Stimulated activated naive CD8-positive, alpha-beta T cell treated with anti-CD3 and anti-CD28 coated beads, Interleukin-15, amount 100 ng/mL, for 72 hours (primary cell): ENCODE results near the gene JSRP1.

ENCODE experiments used
- ATAC-seq: fragments of 150-1000 bp; cut with Tn5 transposase; 2 replicates; pipeline ENCODE4 v1.10.0; 2021; ENCODE audit warnings: mild to moderate bottlenecking, moderate library complexity
- DNase-seq, 2 donors: peaks; one replicate each; pipeline ENCODE4 v3.0.0; 2021 to 2022
- H3K27ac Mint-ChIP-seq, 2 donors: one replicate each; pipeline ENCODE4 v1.8.0; 2022; ENCODE audit warnings: mild to moderate bottlenecking in 2 of 2, mixed read lengths in 2 of 2, moderate library complexity in 2 of 2
- H3K27me3 Mint-ChIP-seq: one replicate; pipeline ENCODE4 v1.8.0; 2022; ENCODE audit warnings: mixed read lengths
- H3K4me1 Mint-ChIP-seq: one replicate; pipeline ENCODE4 v1.8.0; 2022; ENCODE audit warnings: mild to moderate bottlenecking, mixed read lengths
- H3K4me3 Mint-ChIP-seq, 2 donors: one replicate each; pipeline ENCODE4 v1.8.0; 2022; ENCODE audit warnings: mild to moderate bottlenecking in 2 of 2, mixed read lengths in 2 of 2, moderate library complexity in 1 of 2
- H3K9me3 Mint-ChIP-seq, 2 donors: one replicate each; pipeline ENCODE4 v1.8.0; 2022; ENCODE audit warnings: mixed read lengths in 2 of 2

JSRP1 gene

DNA sequence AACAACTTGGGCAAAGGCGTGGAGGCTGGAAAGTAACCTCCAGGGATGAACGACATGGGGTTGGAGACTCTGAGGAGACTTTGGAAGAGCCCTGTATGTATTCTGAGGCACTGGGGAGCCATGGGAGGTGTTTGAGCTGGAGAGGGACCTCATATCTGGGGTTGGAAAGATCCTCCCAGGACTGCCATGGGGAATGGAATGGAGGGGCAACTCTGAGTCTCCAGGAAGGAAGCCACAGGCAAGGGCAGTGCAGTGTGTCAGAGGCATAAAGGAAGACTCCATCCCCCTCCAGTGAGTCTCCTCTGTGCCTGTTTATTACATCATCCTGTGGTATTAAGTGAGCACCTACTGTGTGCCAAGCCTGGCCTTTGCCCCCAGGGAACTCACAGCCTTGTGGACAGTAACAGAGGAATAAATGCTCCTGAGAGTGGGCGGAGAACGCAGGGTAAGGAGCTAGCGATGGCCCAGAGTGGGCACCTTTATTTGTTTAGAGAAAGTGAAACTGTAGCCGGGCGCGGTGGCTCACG lies 18.0 kb upstream of the JSRP1 start:
- Mint-ChIP-seq H3K27ac (peak overlapping the region; percentile 49 to 99), H3K27me3 (no peaks in the 10 kb centered on the region), H3K9me3 (no peaks in the 10 kb centered on the region), H3K4me3 (peak overlapping the region; percentile 84 to 90), H3K4me1 (peaks cover 46% of the 10 kb centered on the region)
- no peak for ATAC-seq
- DNase-seq, result peak in 1 of 2 donors; percentile 7

DNA sequence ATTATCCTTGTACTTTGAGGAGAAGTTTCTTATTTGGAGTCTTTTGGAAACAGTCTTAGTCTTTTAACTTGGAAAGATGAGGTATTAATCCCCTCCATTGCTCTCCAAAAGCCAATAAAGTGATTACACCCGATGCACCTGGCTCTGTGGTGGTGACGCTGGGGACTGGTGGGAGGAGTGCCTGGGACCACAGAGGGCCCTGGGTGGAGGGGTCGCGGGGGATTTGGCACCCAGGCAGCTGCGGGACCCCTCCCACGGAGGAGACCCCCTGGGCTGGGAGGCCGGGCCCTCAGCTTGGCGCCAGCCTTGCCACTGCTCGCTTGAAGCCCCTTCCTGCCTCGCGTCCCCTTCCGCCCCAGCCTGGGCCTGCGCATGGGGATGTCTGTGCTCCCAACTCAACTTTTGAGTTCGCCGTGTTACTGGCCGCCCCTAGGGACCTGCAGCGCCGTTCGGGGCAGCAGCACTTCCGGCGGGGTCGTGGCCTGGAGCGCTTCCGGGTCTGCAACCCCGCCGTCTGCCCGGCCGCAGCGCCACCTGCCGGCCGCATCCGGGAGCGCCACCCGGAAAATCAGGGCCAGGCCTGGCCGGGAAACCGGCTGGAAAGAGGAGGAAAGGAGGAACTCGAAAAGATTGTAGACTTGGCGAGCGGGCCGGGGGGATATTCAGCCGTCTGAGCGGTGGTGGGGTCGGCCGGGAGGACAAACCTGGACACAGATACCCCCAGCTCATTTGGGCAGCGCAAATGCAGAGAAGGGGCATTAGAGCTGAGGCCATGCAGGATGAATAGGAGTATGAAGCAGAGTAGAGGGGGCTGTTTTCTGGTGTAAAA lies 17.4 kb upstream of the JSRP1 start:
- peak overlapping the region; percentile 84 to 90 for H3K4me3 Mint-ChIP-seq
- H3K27ac Mint-ChIP-seq, result peak overlapping the region; percentile 49 to 99
- H3K27me3 Mint-ChIP-seq, result no peaks in the 10 kb centered on the region
- ATAC-seq, result peak; percentile 84
- DNase-seq, result peak; percentile 90 to 91
- peaks cover 42% of the 10 kb centered on the region for H3K4me1 Mint-ChIP-seq
- H3K9me3 Mint-ChIP-seq, result no peaks in the 10 kb centered on the region

GRCh38 chr19:2271234-2272103 lies 15.3 kb upstream of the JSRP1 start:
- ATAC-seq, result no peak

DNA sequence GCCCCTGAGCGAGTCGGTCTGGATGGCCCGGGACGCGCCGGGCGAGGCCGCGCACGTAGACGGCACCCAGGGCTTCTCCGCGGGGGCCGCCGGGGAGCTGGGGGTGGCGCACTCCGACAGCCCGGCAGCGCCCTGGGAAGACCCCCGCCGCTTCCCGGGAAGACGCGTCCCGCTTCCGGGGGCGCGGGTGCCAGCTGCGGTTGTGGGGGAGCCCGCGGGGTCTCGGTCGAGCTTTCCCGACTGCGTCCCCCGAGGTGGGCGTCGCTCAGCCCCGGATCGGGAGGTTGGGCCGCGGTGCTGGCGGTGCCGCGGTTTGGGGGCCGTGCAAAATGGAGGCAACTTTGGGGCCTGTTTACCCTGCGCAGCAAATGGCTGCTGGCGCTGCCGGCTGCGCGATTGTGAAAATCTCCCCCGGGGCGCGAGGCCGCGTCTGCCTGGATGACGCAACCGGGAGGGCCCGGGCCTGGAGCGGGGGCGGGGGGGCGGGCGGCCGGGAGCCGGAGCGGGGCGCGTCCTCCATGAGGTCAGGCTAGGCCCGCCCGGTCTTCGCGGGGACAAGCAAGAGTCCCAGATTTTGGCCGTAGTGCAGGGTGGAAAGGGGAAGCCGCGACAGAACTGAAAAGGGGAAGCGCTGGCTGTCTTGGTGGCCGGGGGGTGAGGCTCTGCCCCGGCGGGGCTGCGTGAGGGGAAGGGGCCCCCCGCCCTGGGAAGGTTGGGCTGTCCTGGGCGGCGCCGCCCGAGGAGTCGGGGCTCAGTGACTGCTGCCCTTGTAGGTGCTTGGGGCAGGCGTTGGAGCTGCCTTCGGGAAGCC lies 14.4 kb upstream of the JSRP1 start:
- DNase-seq (peak; percentile 80 to 86), ATAC-seq (peak; percentile 39)
- H3K9me3 Mint-ChIP-seq, result no peaks in the 10 kb centered on the region
- H3K27ac Mint-ChIP-seq, result peak overlapping the region; percentile 87 to 100
- peaks cover 61% of the 10 kb centered on the region for H3K4me1 Mint-ChIP-seq
- peak overlapping the region; percentile 84 to 90 for H3K4me3 Mint-ChIP-seq
- H3K27me3 Mint-ChIP-seq, result no peaks in the 10 kb centered on the region

More at GRCh38 chr19:2271234-2272103, 15.3 kb upstream of the JSRP1 start:
- H3K27me3 Mint-ChIP-seq, result no peaks in the 10 kb centered on the region
- H3K4me3 Mint-ChIP-seq, result peak overlapping the region; percentile 84 to 90
- DNase-seq, result no peak
- peak overlapping the region; percentile 91 to 100 for H3K27ac Mint-ChIP-seq
- no peaks in the 10 kb centered on the region for H3K9me3 Mint-ChIP-seq
- peaks cover 56% of the 10 kb centered on the region for H3K4me1 Mint-ChIP-seq

GRCh38 chr19:2270157-2270422 lies 13.9 kb upstream of the JSRP1 start:
- H3K4me3 Mint-ChIP-seq, result peak overlapping the region; percentile 84 to 90
- DNase-seq, result peak in 1 of 2 donors; percentile 46

GRCh38 chr19:2269244-2270156 lies 13.3 kb upstream of the JSRP1 start:
- Mint-ChIP-seq H3K27me3 (no peaks in the 10 kb centered on the region), H3K4me1 (peaks cover 52% of the 10 kb centered on the region), H3K27ac (peak overlapping the region; percentile 96 to 100), H3K4me3 (peak overlapping the region; percentile 84 to 90), H3K9me3 (no peaks in the 10 kb centered on the region)
- DNase-seq, result peak; percentile 99 to 100
- ATAC-seq, result peak; percentile 74

More at GRCh38 chr19:2270157-2270422, 13.9 kb upstream of the JSRP1 start:
- no peak for ATAC-seq
- Mint-ChIP-seq H3K27ac (peak overlapping the region; percentile 96 to 100), H3K4me1 (peaks cover 58% of the 10 kb centered on the region), H3K9me3 (no peaks in the 10 kb centered on the region), H3K27me3 (no peaks in the 10 kb centered on the region)

GRCh38 chr19:2268861-2269243 lies 12.6 kb upstream of the JSRP1 start:
- Mint-ChIP-seq H3K4me3 (peak overlapping the region; percentile 84 to 90), H3K9me3 (no peaks in the 10 kb centered on the region), H3K4me1 (peaks cover 46% of the 10 kb centered on the region), H3K27me3 (no peaks in the 10 kb centered on the region), H3K27ac (peak overlapping the region; percentile 61 to 82)
- DNase-seq, result no peak
- ATAC-seq, result peak; percentile 0

DNA sequence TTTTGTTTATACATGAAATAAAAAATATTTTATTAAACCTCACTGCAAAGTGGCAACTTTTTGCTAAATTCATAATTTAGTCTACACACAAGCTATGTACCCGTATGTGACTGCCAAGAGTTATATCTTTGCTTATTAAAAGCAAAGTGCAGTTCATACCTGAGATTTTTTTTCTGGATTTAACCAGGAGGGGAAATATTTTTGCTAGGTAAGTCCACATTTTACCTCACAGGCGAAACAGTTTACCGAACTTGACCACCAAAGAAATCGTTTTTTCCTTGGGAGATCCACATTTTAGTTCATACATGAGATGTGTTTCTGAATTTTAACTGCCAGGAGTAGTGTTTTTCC lies 12.2 kb upstream of the JSRP1 start:
- Mint-ChIP-seq H3K4me3 (peak overlapping the region; percentile 84 to 90), H3K27me3 (no peaks in the 10 kb centered on the region), H3K4me1 (peaks cover 42% of the 10 kb centered on the region), H3K27ac (peak overlapping the region in 1 of 2 donors; percentile 27), H3K9me3 (no peaks in the 10 kb centered on the region)
- no peak for ATAC-seq
- no peak for DNase-seq

DNA sequence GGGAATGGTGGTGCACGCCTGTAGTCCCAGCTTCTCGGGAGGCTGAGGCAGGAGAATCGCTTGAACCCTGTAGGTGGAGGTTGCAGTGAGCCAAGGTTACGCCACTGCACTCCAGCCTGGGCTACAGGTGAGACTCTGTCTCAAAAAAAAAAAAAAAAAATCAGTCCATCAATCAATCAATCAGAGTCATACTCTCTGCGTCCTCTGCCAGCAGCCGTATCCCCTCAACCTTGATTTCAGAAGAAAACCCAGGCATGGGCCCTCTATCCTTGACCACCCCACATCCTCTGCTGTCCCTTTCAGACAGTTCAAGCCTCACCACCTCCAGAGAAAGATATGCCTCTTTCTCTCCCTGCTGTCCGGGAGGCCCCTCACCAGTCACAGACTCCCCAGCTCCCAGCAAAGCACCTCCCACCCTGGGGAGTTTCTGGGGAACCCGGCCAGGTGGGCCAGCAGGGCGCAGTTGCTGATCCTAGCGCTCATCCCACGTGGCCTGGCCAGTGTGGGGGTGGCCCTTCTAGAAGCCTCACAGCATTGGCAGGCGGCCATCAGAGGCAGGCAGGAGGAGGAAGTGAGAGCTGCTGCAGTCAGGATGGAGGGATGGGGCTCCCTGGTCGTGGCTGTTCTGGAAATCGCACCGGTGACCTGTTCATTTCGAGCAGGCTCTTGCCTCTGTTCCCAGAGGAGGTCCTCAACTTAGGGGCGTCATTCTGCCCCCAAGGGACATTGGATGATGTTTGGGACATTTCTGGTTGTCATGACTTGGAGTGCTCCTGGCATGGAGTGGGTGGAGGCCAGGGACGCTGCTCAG lies 10.2 kb upstream of the JSRP1 start:
- Mint-ChIP-seq H3K9me3 (no peaks in the 10 kb centered on the region), H3K27ac (peak overlapping the region; percentile 37 to 89), H3K4me1 (peaks cover 21% of the 10 kb centered on the region), H3K27me3 (no peaks in the 10 kb centered on the region), H3K4me3 (peak overlapping the region; percentile 44 to 56)
- DNase-seq (peak in 1 of 2 donors; percentile 52), ATAC-seq (peak; percentile 14)

GRCh38 chr19:2261438-2262172 lies 5.4 kb upstream of the JSRP1 start:
- peak; percentile 61 for ATAC-seq
- Mint-ChIP-seq H3K4me1 (peaks cover 35% of the 10 kb centered on the region), H3K27ac (no peak overlapping the region), H3K27me3 (no peaks in the 10 kb centered on the region), H3K9me3 (no peaks in the 10 kb centered on the region), H3K4me3 (no peak overlapping the region)
- DNase-seq, result peak; percentile 50 to 63

- no peak overlapping the region for H3K4me3 Mint-ChIP-seq
- H3K27ac Mint-ChIP-seq, result no peak overlapping the region
- no peaks in the 10 kb centered on the region for H3K27me3 Mint-ChIP-seq
- H3K4me1 Mint-ChIP-seq, result peaks cover 39% of the 10 kb centered on the region
- no peaks in the 10 kb centered on the region for H3K9me3 Mint-ChIP-seq
- no peak for ATAC-seq
- no peak for DNase-seq
These were observed 4.2 kb upstream of the JSRP1 start for GRCh38 chr19:2260341-2260805.

DNA sequence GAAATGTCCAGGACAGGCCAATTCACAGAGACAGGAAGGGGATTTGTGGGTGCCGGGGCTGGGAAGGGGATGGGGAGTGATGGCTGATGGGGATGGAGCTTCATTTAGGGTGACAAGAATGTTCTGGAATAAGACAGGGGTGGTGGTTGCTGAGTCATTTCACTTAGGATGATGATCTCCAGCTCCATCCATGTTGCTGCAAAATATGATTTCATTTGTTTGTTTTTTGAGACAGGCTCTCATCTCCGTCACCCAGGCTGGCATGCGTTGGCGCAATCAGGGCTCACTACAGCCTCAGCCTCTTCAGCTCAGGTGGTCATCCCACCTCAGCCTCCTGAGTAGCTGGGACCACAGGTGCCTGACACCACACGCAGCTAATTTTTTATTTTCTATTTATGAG lies 3.1 kb upstream of the JSRP1 start:
- H3K27me3 Mint-ChIP-seq, result no peaks in the 10 kb centered on the region
- peaks cover 43% of the 10 kb centered on the region for H3K4me1 Mint-ChIP-seq
- H3K9me3 Mint-ChIP-seq, result no peaks in the 10 kb centered on the region
- H3K27ac Mint-ChIP-seq, result peak overlapping the region in 1 of 2 donors; percentile 57
- DNase-seq, result no peak
- no peak for ATAC-seq
- H3K4me3 Mint-ChIP-seq, result peak overlapping the region in 1 of 2 donors; percentile 35
